HG03354 (cell line): ENCODE results near the gene ALDH6A1.

ENCODE experiments used
- ATAC-seq: cut with Tn5 transposase; IDR thresholded peaks from one replicate; pipeline ENCODE4 v1.9.1; 2021; ENCODE audit warnings: mild to moderate bottlenecking; ENCODE audit not compliant: unreplicated experiment, poor library complexity, severe bottlenecking

The ALDH6A1 gene

GRCh38 chr14:74062809-74063150 lies 21.5 kb downstream of the ALDH6A1 start:
- ATAC-seq: no peak

DNA sequence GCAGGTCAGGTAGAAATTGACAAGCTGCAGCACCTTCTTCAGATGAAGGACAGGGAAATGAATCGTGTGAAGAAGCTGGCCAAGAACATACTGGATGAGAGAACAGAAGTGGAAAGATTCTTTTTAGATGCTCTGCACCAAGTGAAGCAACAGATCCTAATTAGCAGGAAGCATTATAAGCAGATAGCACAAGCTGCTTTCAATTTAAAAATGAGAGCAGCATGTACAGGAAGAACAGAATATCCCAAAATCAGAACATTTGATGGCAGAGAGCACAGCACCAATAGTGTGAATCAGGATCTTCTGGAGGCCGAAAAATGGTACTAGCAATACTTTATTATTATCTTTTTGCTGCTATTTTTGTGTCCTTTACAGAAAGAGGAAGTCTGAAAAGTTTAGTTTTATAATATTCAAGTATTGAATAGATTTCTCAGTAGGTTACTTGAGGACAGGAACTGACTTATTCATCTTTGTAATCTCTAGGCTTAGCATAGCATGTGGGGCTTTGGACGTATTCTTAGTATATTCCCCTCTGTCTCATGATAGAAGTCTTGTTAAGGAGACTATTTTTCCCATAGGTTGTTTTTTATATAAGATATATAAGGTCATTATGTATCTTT lies 34.3 kb downstream of the ALDH6A1 start:
- ATAC-seq: no peak

GRCh38 chr14:74048281-74048680 lies 36.0 kb downstream of the ALDH6A1 start:
- ATAC-seq: no peak

GRCh38 chr14:74045522-74045921 lies 38.7 kb downstream of the ALDH6A1 start:
- no peak for ATAC-seq

DNA sequence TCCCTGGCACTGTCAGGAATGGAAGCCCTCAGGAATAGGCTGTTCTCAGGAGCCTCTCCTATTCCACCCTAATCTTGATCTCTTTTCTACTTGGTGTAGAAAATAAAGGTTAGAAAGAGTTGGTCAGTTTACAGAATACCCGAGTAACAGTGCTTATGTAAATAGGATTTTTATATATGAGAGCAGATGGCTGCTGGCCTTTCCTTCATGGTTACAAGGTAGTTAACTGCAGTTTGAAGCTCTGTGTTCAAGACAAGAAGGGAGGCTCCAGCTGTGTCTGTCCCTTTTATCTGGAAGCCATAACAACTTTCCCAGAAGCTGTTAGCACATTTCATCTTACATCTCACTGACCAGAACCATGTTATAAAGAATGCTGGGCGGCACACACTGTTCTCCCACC lies 42.0 kb downstream of the ALDH6A1 start:
- ATAC-seq: no peak

DNA sequence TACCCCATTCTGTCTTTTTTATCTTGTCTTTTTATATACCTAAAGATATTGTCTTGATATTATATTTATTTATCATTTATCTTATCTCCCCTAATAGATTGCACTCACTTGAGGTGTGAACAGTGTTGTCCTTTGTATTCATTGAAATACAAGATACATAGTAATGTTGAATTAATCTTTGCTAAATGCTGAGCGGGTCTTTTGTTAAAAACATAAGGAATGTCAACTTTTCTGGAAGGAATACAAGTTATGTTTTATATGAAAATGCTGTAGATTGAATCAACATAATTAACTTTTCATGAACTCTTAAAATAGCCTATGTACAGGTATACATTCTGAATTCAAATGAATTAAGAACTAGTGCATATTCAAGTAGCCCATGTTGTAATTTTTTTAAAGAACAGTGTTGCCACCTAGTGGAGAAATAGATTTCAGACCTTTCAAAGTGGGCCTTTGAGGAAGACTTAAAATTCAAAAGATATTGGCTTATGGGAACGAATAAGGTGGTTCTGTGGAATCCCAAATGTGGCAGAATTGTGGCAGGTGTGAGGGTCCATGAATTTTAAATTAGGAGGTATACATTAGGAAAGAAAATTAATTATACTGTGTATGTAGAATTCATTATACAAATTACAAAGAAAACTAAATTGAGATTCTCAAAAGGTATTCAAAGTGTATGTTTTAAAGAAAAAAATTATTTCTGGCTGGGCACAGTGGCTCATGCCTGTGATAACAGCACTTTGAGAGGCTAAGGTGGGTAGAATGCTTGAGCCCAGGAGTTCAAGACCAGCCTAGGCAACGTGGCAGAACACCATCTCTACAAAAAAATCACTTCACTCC lies 46.0 kb downstream of the ALDH6A1 start:
- no peak for ATAC-seq

DNA sequence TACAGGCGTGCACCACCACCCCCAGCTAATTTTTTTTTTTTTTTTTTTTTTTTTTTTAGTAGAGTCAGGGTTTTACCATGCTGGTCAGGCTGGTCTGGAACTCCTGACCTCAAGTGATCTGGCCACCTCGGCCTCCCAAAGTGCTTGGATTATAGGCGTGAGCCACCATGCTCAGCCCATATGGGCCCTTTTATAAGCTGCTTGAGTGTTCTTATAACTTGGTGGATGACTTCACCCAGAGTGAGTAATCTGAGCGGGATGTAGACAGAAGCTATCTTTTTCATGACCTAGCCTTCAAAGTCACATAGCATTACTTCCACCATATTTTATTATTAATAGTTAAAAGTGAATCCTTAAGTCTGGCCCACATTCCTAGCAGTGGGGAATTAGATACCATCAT lies 48.7 kb downstream of the ALDH6A1 start:
- no peak for ATAC-seq

- ATAC-seq: no peak
Measured at GRCh38 chr14:74034572-74034971, 49.7 kb downstream of the ALDH6A1 start.

DNA sequence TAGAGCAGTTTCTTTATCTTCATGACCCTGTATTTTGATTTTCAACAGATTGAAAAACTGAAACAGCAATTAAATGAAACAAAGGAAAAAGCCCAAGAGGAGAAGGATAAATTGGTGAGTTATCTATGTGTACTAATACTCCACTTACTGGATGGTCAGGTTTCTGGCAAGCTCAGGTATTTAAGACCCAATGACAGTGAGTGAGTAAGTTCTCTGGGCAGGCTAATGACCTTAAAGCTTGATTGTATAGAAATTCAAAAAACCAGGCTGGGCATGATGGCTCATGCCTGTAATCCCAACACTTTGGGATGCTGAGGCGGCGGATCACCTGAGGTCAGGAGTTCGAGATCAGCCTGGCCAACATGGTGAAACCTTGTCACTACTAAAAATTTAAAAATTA lies 55.1 kb downstream of the ALDH6A1 start:
- no peak for ATAC-seq

DNA sequence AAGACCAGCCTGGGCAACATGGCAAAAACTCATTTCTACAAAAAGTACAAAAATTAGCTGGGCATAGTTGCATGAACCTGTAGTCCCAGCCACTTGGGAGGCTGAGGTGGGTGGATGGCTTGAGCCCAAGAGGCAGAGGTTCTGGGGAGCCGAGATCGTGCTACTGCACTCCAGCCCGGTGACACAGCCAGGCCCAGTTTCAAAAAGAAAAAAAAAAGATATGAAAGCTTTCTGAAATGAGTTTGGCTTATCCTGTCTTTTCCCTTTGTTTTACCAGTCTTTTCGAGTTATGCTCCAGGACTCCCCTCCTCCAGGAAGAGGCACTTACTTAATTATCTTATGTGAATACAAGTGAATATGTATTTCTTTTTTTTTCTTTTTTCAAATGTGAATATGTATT lies 61.9 kb downstream of the ALDH6A1 start:
- no peak for ATAC-seq

- ATAC-seq: no peak
Measured at GRCh38 chr14:74019408-74020137, 64.7 kb downstream of the ALDH6A1 start.

DNA sequence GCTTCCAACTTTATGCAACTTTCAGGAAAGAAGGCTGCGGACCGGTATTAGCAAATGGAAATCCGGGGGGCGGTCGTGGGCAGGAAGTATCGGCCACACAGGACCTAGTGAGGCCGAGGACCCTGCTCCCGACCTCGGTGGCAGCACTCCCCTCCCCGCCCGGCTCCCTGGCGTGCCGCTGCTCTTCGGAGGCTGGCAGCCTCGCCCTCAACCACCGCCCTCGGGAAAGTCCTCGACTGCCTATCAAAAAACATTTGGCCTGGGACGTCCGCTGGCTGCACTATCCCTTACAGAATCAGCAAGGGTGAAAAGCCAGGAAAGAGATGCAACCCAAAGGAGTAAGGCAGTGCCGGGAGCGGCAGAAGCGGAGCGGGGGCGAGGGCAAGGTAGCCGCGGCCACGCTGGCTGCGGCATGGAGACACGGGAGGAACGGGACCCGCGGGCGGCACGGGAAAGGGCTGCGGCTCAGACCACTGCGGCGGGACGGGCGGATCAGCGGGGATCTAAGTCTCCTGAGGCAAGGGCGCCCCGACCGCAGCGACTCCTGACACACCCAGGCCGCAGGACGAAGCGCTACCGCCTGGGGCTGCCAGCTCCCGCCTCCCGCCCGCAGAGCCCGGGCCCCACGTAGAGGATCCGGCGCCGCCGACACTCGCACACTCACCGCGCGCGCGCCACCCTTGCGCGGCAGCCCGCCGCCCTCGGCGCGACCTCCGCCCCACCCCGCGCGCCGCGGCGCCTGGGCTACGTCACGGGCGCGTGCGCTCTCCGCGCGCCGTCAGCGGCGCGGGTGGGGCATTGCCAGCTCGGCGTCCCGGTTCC lies 65.5 kb downstream of the ALDH6A1 start, which contains the start of the genes BBOF1 and ENTPD5:
TSS of gene BBOF1 (plus strand) at position 764 of the 822 bp plus-strand sequence. CDS start 130 bp downstream, outside the sequence.
TSS of gene ENTPD5 (minus strand) at position 703 of the 822 bp plus-strand sequence. CDS start 31,186 bp downstream, outside the sequence.
- ATAC-seq: peak; percentile 89

DNA sequence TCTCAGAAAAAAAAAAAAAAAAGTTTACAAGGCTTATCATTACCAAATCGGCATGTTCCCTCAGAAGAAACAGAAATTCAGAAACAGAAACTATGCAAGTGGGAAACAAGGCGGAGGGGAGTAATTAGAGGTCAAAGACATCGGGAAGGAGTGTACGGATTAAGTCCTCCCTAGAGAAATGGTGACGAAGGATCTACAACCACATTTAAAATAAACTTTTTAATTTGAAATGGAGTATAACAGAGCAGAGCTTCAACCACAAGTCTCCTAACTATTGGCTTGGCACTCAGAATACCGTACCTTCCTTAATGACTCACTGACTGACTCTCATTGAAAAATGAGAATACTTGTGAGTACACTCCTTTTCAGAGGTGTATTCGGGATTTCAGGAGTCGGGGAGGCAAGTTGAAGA lies 66.1 kb downstream of the ALDH6A1 start:
- no peak for ATAC-seq

DNA sequence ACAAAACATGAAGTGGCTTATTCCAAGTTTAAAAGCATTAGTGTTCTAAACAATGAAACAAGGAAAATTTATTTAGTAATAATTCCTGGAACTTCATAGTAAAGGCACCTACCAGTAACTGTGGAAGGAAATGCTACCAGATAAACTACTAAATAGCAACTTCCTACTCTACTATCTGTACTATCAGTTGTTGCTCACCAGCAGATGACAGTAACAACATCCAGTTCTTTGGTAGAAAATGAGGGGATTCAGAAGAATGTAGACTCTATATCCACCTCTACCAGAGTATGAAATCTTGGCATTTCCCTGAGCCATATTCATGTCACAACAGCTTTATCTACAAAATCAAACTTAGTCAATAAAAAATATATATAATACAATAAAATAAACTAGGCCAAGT lies 68.3 kb downstream of the ALDH6A1 start:
- ATAC-seq: no peak

DNA sequence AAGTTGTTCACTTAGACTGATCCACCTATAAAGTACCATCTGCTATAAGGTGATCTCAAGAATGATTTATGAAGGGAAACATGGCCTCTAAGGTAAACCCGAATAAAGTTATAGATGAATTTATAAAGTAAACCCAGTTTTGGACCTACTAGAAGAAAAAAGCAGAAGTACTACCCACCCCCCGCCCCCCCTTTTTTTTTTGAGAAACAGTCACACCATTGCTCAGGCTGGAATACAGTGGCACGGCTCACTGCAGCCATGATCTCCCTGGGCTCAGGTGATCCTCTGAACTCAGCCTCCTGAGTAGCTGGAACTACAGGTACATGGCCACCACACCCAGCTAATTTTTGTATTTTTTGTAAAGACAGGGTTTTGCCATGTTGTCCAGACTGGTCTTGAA lies 69.1 kb downstream of the ALDH6A1 start:
- no peak for ATAC-seq

DNA sequence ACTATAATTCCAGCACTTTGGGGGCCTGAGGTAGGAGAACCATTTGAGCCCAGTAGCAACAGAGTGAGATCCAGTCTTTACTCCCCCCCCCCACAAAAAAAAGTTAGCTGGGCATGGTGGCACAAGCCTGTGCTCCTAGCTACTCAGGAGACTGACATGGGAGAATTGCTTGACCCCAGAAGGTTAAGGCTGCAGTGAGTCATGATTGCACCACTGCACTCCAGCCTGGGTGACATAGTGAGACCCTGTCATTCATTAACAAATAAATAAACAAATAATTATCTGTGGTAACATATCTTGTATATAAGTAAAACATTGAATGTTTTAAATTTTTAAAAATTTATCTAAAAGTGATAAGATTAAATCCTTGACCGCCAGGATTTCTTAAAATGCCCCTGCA lies 70.0 kb downstream of the ALDH6A1 start:
- no peak for ATAC-seq

DNA sequence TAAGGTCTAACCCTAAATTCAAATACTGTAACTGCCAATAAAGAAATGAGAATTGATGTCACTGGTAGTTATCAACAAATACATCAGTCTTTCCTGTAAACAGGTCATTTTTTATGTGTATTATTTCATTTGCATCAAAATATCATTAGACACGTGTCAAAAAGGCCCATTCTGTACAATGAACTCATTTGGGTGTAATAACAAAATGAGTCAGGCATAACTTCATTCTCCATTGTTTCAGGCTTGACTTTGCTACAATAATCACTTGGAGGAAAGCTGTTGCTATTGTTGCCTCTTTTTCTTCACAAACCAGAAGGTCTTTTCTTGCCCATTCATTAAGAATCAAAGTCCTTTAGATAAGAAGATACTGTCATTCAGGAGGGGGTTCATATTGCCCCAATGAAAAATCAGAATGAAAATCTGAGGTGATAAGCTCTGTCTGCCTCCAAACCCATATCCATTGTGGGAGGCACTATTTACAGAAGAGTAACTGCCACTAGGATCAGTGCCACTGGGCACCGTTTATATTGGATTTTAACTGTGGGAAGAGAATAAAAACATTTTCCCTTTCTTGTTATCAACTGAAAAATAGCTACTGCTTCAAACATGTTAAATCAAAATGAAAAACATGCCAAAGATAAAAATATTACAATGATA lies 75.3 kb downstream of the ALDH6A1 start:
- ATAC-seq: no peak
